Measurements from ENCODE around the gene TMEM121. TPM values are rescaled to one million over a fixed set of nuclear protein-coding genes. Genes with fewer than 3 reads are reported as not detected.

The TMEM121 gene
- total and polyA plus RNA-seq, 8 donors: 2.4 to 5.4 (median 3.2) TPM

DNA sequence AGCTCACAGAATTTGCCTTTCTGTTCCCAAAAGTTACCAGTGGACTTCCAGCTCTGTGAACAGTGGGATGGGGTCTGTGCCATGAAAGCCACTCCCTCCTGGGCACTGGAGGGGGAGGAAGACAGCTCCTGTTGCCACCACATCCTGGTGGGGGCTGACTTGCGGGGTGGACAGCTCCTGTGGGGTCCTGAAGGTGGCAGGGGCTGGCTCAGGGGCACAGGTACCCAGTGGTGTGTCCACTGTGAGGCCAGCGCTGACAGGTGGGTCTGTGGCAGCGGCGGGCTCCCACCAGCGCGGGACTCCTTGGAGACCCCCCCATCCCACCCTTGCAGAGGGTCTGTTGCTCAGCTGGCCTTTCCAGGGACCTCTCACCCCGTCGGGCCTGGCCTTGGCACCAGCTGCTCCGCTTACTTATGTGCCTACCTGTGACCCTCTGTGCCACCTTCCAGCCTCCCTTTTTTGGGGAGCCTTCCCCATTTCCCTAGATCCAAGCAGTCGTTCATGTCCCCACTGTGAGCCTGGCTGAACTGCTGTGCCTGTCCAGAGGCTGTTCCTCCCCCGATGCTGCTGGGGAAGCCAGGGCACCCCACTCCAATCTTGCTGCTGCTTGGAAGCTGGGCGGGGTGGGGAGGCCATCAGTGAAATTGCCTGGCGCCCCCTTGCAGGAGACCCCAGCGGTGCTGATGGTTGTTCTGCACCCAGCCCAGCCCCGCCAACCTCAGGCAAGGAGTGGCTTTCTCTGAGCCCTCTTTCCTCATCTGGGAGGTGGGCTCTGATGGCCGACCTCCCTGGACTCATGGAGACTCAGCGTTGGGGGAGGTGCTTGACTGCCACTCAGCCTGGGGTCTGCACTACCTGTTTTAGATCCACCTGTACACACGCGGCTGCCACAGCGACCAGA lies 33.2 kb upstream of the TMEM121 start:
- Histone ChIP-seq H3K36me3 (peaks cover 0 to 16% of the 10 kb centered on the region in 2 donors), H3K4me1 (peaks cover 10 to 33% of the 10 kb centered on the region in 2 donors), H3K27me3 (peaks cover 0 to 3% of the 10 kb centered on the region in 2 donors), H3K27ac (no peak overlapping the region), H3K4me3 (no peak overlapping the region), H3K9me3 (no peaks in the 10 kb centered on the region)
- TF ChIP-seq, protein P1, sequence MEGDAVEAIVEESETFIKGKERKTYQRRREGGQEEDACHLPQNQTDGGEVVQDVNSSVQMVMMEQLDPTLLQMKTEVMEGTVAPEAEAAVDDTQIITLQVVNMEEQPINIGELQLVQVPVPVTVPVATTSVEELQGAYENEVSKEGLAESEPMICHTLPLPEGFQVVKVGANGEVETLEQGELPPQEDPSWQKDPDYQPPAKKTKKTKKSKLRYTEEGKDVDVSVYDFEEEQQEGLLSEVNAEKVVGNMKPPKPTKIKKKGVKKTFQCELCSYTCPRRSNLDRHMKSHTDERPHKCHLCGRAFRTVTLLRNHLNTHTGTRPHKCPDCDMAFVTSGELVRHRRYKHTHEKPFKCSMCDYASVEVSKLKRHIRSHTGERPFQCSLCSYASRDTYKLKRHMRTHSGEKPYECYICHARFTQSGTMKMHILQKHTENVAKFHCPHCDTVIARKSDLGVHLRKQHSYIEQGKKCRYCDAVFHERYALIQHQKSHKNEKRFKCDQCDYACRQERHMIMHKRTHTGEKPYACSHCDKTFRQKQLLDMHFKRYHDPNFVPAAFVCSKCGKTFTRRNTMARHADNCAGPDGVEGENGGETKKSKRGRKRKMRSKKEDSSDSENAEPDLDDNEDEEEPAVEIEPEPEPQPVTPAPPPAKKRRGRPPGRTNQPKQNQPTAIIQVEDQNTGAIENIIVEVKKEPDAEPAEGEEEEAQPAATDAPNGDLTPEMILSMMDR (IDR thresholded peaks at IDR 0.05): no peak
- intact Hi-C loops (cut with DNase I): no loop called here
- DNase-seq (peak in 2 of 4 donors; percentile 34 to 76), ATAC-seq (no peak)

DNA sequence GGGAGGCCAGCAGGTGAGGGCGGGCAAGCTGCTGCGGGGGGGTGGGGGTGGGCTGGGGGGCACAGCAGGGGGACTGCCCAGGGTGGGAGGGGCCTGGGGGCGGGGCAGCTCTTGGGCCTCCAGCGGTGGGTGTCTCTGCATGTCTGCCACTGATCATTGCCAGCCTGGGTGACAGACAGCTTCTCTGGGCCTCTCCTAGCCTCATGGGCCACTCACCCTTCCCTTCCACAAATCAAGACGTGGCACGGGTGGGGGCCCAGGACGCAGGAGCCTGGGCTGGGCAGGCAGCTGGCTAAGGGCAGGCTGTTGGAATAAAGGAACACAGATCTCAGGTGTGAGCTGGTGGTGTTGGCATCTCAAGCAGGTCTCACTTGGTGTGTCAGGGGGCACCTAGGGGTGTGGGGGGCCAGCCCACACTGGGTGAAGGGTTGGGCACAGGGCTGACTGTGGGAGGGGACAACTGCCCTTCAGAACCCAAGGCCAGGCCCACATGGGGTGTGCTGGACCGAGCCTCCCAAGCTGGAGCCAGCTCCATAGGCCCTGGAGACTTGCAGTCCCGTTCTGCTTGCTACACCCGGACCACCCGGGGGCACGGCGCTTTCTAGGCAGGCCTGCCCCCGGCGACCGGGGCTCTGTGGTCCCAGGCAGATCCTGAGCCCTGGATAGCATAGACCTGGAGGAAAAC lies 32.3 kb upstream of the TMEM121 start:
- intact Hi-C loops (cut with DNase I): no loop called here
- DNase-seq (peak in 2 of 4 donors; percentile 28 to 64), ATAC-seq (no peak)
- Histone ChIP-seq H3K4me3 (no peak overlapping the region), H3K36me3 (peaks cover 0 to 24% of the 10 kb centered on the region in 2 donors), H3K4me1 (peaks cover 4 to 25% of the 10 kb centered on the region in 2 donors), H3K27me3 (no peaks in the 10 kb centered on the region), H3K9me3 (no peaks in the 10 kb centered on the region), H3K27ac (no peak overlapping the region)
- TF ChIP-seq, protein P1 (IDR thresholded peaks at IDR 0.05): no peak

DNA sequence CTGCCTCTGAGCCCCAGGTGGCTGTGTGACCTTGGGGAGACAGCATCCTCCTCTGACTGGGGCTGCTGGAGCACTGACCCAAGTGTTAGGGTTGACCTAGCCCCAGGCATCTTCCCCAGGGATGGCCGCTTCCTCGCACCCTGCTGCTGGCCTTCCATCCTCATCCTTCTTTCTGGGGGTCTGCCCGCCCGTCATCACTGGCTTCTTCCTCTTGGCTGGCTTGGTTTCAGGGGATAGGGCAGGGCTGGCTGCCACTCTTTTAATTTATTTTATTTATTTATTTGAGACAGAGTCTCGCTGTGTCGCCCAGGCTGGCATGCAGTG lies 31.8 kb upstream of the TMEM121 start:
- intact Hi-C loops (cut with DNase I): no loop called here
- H3K4me3 ChIP-seq: no peak overlapping the region
- TF ChIP-seq, protein P1 (IDR thresholded peaks at IDR 0.05): no peak
- H3K9me3 ChIP-seq: no peaks in the 10 kb centered on the region
- no peak for DNase-seq
- peaks cover 0 to 20% of the 10 kb centered on the region in 2 donors for H3K4me1 ChIP-seq
- H3K27me3 ChIP-seq: no peaks in the 10 kb centered on the region
- ATAC-seq: no peak
- peaks cover 0 to 28% of the 10 kb centered on the region in 2 donors for H3K36me3 ChIP-seq
- no peak overlapping the region for H3K27ac ChIP-seq

DNA sequence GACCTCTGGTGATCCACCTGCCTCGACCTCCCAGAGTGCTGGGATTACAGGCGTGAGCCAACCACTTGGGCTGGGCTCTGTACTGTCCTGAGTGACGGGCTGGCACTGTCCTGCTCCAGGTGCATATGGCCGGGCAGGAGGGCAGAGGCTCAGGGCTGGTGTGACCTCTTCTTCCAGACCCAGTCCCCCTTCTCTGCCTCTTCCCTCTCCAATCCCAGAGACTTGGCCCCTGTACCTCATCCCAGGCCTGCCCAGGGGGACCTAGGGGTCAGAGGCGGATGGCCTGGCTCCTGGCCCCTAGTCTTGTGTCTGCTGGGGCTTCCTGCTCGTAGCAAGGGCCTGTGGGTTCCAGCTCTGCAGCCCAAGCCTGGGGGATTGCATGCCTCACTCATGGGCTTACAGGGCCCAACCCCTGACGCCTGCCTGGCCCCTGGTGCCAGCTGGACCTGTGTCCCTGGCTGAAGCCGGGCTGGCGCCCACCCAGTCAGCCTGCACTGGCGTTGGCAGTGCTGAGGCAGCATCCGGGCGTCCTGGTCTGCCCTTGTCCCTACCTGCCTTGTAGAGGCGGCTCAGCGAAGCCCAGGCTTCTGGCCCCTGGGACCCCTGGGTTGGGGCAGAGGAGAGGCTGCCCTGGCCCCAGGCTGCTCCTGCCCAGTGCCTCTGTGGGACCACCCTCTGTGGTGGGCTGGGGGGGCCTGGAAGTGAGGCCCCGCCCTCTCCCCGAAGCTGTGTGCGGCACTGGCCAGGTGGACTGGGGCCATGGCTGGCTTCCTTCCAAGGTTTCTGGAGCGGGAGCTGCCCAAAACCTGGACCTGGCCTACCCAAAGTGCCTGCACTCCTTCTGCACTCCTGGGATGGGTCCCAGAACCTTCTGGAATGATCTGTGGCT lies 31.0 kb upstream of the TMEM121 start:
- H3K36me3 ChIP-seq: peaks cover 0 to 28% of the 10 kb centered on the region in 2 donors
- ATAC-seq: no peak
- peaks cover 0 to 13% of the 10 kb centered on the region in 2 donors for H3K4me1 ChIP-seq
- H3K9me3 ChIP-seq: no peaks in the 10 kb centered on the region
- TF ChIP-seq, protein P1 (IDR thresholded peaks at IDR 0.05): no peak
- no peaks in the 10 kb centered on the region for H3K27me3 ChIP-seq
- no peak overlapping the region for H3K27ac ChIP-seq
- H3K4me3 ChIP-seq: no peak overlapping the region
- intact Hi-C loops (cut with DNase I): no loop called here
- peak in 2 of 4 donors; percentile 33 to 80 for DNase-seq
